Stimulated activated CD4-positive, alpha-beta T cell treated with anti-CD3 and anti-CD28 coated beads, Interleukin-1b, Interleukin-23, amount 100 ng/mL, for 4 hours (primary cell): ENCODE results near the gene SOCS1.
"Not testable (repeated sequence)": the region's sequence is repeated elsewhere in the genome, so short reads cannot be mapped to it uniquely, and the experiment has no call there.

Source experiments
- DNase-seq, 2 donors: peaks; one replicate each; pipeline ENCODE4 v3.0.0-alpha.2; 2020; ENCODE audit warnings: low read depth in 2 of 2

The SOCS1 gene

DNA sequence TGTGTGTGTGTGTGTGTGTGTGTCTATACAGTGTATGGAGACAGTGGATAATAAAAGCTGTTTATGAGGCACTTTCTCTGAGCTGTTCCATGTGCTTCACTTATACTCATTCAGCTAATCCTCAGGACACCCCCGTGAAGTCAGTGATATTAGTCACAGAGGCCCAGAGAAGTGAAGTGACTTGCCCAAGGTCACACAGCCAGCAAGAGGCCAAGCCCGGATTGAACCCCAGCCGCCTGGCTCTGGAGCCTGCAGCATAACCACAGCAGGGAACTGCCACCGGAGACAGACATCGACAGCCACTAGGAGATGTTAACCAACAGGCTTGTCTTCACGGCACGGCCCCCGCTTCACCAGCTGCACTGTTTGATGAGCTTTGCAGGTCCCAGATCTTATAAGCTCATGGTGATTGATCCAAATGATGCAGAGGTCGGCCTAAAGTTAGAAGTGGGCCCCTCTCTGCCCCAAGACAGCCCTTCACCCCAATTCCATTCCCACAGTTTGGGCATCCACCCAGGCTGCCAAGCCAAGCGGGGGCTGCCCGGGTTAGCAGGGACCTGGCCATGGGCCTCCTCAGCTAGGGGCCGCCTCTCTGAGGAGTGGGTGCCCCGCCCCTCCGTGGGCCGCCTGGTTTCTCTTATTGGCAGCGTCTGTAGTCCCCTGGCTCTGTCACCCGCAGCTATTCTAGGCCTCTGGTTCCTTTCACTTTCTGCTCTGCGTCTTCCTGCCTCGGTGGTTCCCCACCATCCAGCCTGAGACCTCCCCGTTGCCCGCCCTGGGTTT is 30.9 kb downstream of the SOCS1 start:
- DNase-seq = peak; percentile 71 to 83

DNA sequence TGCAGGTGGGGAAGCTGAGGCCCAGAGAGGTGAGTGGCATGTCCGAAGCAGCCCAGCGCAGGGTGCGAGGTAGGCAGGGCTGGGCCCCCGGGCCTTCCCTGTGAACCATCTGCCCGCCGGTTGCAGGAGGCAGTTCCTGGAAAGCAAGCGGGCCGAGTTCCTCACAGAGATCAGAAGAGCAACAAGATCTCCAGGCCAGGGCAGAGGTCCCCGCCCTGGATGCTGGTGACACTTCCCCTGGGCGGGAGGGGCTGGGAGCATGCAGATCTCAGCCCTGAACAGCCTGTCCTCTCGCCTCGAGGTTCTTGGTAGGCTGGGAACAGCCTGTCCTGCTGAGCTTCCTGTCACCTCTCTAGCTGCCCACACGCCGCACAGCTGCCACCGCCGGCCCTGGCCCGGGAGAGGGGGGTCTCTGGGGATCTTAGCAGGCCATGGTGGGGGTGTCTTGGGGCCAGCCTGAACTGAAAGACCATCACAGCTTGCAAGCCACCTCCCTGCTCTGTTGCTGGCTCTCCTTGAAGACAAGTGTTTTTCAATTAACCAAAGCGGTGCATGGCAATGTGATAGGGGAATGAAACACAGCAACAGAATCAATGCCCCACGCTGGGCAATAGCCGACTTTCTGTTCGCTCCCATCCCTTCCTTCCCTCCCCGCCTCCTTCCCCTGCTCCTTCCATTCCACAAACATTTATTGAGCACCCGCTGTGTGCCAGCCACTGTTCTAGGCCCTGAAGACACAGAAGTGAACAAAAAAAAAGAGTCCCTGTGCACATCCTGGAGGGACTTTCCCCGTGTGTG is 31.7 kb downstream of the SOCS1 start:
- DNase-seq = peak in 1 of 2 donors; percentile 40

DNA sequence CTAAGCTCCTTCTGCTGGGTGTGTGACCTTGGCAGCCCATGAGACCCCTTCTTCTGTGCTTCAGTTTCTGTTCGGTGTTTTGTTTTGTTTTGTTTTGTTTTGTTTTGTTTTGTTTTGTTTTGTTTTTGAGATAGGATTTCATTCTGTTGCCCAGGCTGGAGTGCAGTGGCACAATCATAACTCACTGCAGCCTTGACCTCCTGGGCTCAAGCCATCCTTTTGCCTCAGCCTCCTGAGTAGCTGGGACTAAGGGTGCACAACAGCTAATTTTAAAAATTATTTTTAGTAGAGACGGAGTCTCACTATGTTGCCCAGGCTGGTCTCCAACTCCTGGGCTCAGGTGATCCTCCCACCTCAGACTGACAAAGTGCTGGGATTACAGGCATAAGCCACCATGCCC is 35.5 kb downstream of the SOCS1 start:
- DNase-seq = not testable (repeated sequence)

DNA sequence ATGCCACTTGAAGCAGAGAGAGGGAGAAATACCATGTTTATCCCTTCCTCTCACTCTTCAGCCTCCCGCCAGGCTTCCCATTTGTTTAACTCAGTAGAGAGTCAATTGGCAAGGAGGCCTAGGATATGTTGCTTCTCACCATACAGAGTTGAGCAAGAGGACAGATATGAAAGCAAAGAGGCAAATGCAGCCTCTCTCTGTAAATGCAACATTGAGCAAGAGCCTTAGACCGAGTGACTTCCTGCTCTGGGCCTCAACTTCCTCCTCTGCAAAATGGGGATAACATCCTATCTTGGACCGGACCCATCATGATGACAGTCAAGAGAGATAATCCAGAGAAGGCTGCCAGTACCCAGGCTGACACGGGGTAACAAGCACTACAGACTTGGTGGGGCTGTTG is 36.8 kb downstream of the SOCS1 start:
- no peak for DNase-seq

DNA sequence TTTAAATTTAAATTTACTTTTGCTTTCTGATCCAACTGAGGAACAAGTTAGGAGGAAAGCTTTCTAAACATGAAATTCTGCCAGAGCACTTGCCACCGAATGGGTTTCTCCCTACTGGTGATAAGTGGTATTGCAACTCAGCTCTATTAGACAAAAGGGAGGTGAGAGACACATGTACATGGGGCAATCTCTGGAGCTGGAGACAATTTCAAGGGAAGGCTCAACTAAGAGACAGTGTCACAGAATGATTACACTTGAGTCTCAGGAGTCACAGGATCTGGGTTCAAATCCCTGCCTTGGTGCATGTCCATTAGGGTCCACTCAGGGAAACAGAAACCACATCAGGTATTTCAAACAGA is 37.4 kb downstream of the SOCS1 start:
- DNase-seq = no peak

DNA sequence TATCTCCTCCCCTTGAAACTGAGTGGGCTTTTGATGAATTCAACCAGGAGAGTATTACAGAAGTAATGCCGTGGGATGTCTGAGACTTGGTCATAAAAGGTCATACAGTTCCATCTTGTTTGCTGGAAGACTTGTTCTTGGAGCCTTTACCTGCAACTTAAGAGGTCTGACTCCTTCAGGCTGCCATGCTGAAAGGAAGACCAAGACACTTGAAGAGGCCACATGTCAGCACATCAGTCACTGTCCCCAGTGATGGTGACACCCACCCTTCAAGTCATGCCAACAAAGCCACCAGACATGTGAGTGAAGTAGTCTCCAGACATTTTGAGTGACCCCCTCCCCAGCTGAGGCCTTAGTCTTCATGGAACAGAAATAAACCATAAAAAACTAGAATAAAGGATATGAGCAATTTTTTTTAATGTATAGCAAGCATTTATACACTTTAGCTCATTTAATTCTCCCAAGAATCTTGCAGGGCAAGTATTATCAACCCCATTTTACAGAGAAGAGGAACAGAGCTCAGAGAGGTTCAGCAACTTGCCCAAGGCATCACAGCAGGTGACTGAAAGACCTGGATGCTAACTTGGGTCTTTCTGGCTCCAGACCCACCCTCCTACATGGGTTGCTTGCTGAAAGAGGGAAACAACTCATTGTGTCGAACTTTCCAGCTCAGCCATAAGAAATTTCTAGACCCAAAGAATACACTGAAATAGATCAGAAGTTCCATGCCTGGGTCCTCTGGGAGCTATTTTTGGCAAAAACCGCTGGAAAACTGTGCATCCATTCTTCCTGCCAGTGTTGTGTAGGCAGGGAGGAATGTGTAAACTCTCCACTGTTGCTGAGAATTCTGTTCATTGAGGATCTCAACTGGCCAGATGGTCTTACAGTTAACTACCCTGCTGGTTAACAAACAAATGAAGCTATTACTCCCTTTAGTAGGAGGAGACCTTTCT is 38.1 kb downstream of the SOCS1 start:
- DNase-seq = no peak

DNA sequence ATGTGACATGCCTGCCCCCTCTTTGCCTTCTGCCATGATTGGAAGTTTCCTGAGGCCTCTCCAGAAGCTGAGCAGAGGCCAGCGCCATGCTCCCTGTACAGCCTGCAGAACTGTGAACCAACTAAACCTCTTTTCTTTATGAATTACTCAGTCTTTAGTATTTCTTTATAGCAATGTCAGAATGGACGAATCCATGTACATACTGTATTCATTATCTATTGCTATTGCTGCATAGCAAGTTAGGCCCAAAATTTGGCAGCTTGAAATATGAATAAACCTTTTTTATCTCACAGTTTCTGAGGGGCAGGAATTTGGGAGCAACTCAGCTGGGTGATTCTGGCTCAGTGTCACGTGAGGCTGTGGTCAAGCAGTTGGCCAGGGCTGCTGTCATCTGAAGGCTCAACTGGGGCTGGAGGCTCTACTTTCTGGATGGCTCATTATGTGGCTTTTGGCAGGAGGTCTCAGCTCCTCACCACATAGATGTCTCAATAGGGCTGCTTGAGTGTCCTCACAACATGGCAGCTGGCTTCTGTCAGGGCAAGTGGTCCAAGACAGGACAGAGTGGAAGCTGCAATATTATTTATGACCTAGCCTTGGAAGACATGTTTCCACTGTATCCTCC is 40.0 kb downstream of the SOCS1 start:
- DNase-seq = no peak

DNA sequence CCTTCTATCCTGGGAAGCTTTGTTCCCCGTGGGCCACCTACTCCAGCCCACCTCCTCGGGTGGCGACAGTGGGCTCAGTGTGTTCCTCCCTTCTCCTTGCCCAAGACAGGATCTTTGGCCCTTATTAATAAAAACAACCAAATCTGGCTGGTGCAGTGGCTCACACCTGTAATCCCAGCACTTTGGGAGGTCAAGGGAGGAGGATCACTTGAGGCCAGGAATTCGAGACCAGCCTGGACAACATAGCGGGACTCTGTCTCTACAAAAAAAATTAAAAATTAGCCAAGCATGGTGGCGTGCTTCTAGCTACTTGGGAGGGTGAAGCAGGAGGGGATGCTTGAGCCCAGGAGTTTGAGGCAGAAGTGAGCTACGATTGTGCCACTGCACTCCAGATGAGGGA is 42.2 kb downstream of the SOCS1 start:
- DNase-seq = no peak

DNA sequence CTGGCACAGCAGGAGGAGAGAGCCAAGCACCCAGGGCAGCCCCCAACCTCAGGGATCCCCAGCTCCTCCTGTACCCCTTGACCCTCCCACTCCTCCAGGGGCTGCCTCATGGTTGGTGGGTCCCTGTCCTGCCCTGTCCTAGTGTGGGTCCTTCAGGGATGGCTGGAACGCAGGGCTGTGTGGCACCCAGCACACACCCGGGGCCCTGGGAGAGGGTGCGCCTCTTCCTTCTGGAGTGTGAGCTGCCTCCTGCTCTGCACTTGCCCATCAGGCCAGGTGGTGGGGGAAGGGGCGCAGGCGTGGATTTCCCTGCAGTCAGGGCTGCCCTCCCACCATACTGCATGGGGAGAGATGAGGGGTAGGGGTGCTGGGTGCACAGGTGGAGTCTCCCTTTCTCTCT is 42.6 kb downstream of the SOCS1 start:
- DNase-seq = no peak

DNA sequence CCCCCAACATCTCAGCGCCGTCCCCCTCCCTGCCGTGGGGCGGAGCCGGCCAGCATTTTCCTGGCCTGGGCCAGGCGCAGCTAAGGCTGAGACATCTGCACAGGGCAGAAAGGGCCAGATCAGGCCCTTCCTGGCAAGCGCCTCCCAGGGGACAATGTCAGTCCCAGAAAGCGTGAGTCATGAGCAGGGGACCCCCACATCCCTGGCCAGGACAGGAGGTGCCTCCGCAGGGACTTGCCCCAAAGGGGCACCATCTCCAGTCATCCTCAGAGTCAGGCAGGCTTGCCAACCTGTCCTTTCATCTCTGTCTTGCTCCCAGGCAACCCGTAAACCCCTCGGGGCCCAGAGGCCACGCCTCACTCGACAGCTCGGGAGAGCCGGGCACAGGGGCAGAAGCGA is 43.2 kb downstream of the SOCS1 start:
- no peak for DNase-seq

DNA sequence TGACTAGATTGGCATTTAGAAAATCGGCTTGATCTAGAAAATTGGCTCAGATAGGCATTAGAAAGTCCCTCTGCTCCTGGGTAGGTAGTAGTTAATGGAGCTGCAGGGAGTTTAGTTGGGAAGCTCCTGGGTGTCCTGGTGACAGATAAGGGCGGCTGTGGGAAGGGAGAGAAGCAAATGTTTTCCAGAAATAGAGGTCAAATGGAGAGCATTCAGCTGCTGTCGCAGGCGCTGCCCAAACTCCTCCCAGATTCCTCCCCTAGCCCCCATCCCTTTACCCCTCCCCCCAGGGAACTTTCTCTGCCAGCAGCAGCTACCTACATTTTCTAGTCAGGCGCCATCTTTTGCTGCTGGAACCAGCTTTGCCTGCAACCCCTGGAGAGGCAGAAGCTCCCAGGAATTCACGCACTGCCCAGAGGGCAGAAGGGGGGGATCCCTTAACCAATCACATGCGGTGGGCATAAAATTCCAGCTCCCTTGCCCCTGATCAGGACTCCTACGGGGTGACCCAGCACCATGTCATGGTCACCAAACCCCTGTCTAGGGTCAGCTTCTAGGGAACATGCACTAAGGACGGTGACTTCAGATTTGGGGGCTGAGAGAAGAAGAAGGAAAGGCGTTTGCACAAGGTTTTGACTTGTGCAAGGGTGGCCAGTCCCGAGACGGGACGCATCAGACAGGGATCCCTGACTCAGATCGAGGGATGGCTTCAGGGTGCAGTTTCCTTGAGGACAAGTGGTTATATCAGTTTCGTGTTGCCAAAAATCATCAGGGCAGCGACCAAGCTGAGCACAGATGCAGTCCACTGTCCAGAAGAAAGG is 43.8 kb downstream of the SOCS1 start:
- DNase-seq = no peak

DNA sequence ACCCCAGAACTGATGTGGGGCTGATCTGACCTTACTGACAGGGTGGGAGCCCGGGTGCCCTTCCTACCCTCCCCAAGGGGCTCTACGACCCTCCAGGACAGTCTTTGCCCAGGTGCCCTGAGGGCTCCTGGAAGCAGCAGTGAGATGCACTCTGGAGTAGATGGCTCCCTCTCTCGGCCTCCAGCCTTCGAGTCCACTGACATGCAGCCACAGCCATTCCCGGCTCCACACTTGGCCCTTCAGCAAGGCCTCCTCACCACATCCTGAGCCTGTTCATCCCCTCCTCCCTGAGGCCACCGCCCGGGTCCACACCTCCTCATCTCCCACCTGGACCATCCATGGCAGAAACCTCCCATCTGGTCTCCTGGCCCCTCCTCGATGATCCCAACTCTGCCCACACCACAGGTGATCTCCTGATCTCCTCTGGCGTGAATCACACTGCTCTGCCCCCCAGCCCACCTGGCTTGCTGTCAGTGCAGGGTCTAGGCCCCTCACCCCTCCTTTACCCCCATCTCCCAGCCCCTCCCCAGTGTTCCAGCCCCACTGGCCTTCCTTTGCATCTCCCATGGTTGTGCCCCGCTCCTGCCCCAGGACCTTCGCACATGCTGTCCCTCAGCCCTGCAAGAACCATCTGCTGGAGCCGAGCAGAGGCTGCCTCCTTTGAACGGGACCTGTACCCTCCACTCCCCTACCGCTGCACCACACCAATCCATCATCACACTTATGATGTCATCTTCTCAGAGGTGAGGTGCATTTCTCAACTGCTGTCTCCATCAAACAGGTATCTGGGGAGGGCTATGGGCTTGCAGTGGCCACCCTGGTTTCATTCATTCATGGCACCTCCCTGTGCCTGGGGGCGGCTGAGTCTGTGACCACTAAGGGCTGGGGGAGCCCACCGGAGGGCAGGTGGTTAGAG is 44.7 kb downstream of the SOCS1 start:
- DNase-seq = no peak

DNA sequence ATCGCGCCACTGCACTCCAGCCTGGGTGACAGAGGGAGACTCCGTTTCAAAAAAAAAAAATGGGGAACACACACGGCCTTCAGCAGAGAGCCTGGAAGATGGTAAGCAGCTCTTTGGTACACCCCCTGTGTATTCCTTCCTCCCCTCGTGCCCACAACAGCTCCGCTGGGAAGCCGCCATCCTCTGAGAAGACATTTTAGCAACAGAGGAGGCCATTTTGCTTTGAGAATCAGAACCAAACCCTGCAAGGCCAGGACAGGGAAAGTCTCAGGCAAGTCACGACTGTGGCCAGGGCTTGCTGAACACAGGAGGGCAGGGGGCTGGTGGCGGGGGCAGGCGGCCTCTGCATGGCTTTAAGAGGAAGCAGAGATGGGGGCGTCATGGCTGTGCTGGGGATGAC is 45.7 kb downstream of the SOCS1 start:
- DNase-seq = no peak

DNA sequence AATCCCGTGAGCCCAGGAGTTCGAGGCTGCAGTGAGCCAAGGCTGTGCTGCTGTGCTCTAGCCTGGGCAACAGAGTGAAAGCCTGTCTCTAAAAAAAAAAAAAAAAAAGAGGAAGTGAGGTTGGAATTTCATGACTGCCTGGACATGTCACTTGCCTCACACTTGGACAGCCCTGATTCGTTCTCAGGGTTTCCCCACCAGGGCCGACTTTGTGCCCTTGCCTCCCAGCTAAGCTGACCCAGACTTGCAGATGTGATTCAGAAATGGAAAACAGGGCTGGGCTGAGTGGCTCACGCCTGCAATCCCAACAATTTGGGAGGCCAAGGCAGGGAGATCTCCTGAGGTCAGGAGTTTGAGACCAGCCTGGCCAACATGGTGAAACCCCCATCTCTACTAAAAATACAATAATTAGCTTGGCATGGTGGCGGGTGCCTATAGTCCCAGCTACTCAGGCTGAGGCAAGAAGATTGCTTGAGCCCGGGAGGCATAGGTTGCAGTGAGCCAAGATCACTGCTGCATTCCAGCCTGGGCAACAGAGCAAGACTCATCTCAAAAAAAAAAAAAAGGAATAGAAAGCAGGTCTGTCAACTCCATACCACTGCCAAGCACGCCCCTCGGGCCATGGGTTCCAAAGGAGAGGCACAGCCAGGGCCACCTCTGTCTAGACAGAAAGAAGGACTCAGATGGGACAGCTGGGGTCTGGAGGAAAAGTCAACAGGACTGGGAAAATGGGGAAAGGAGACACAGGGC is 46.9 kb downstream of the SOCS1 start:
- DNase-seq = no peak

DNA sequence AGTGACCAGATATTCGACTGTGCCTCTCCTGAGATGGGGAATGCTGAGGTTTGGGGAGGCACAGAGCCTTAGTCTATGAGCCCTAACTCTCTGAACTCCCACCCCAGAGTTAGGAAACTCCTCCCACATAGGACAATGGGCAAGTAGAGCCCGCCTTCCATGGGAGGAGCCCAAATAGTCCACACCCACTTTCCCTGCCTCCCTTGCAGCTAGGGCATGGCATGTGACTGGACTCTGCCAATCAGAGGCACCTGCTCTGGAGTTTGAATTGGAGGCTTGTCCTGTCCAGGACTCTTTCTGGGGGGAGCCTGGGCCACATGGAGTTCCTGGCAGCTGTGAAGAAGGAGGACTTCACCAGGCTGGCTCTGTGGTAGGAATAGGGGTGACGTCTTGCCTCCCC is 48.4 kb downstream of the SOCS1 start:
- no peak for DNase-seq

DNA sequence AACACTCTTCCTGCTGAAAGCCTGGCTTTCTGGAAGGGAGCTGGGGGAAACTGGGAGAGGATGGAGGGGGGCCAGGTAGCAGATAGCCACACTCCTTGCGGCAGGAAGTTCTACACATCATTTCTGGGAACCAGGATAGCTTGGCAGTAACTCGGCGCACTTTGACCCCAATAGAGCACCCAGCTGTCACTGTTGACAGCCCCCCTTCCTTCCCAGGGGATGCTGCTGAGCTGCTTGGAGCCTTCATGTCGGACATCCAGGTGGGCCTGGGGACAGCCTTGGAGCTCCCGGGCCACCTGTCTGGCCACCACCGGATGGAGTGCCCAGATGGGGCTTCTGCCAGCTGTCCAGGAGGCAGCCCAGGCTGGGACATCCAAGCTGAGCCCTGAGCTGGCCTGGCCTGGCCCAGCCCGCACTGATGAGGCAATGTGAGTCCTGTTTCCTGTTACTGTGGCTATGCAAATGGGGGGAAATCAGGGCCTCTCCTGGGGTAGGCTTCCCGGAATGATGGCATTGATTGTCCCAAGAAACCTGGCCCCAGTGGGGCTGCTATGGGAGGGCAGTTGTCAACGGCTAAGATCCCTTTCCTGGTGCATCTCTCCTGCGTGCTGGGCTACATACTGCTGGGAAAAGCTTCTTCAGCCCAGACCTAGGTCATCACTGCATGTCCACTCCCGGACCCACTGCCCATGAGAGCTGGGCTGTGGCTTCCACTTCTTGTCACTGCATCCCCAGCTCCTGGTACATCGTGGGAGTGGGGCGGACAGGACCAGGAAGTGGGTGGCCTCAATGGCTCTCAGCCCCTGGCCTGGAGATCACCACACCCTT is 50.0 kb downstream of the SOCS1 start:
- DNase-seq = no peak

DNA sequence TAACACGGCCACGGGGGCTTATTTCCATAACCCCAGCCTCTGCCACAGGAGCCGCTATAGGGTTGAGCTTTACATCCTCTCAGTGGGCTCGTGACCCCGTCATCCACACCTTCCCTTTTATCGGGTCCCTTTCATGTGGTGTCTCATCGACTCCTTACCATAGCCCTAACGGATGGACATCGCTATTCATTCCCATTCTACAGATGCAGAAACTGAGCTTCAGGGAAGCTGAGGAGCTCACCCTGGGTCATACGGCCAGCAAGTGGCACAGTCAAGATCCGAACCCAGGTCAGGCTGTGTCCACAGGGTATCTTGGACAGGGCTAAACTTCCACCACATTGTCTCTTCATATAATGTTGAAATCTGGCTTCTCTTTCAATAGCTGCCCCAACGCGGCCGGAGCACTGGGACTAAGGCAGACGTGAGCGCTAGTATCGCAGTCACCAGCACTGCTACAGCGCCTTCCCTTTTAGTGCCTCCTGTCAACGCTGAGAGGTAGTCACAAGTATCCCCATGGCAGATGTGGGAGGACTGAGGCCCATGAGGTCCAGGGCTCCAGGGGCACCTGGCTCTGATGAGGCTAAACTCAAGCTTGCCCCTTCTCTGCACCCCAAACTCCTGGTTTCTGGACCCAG is 50.8 kb downstream of the SOCS1 start:
- no peak for DNase-seq
